ENCODE measurements around the gene CCDC171.
"Not testable (repeated sequence)": the region's sequence is repeated elsewhere in the genome, so short reads cannot be mapped to it uniquely, and the experiment has no call there.

Gene CCDC171

GRCh38 chr9:15552636-15553527 lies at the start of gene CCDC171:
CCDC171 (plus strand) TSS chr9:15553043; CDS start chr9:15564089, 11,046 bp downstream.
- peak; percentile 89 for DNase-seq (ENCODE audit: low read depth, low spot score)

GRCh38 chr9:15505921-15506320 lies 46.9 kb upstream of the CCDC171 start:
- no peak for DNase-seq (ENCODE audit: low read depth, low spot score)

DNA sequence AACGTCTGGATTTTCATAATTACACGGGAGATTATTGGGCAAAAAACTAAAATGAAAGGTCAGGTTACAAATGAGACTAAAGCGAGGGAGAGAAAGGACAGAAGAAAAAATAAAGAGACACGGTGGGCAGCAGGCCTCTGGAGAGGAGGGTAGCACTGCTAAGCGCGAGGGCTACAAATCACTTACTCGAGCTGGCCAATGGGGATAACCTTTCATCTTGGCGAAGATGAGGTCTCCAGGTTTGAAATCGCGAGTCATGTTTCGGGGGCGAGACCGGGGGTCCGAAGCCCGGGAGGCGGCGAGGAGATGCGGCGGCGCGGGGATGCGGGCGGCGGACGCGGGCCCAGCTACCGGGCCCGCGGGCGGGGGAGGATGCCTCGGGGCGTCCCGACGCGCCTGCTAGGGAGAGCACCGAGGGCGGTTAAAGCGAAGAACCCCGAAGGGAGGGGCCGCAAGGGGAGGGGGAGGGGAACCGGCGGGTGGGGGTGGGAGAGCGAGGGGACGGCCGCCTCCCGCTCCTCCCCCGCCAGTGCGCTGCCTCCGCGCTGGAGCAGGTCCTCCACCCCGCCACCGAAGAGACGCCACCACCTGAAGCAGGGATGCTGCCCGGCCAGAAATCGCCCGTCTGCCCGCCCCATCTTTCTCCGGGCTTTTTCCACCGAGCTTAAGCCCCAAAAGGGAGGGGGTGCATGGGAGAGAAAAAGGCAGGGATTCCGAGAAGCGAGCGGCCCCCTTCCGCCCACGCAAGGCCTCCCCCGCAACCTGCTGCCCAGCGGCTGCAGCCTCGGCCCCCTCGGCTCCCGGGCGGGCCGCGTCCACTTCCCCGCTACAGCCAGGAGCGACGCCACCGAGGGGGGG lies 42.7 kb upstream of the CCDC171 start:
- DNase-seq (ENCODE audit: low read depth, low spot score), result no peak

- DNase-seq (ENCODE audit: low read depth, low spot score), result peak; percentile 73
Measured at GRCh38 chr9:15510789-15511575, 41.9 kb upstream of the CCDC171 start, which contains the start of gene PSIP1. PSIP1 (minus strand) TSS chr9:15510970; CDS start chr9:15510188, 782 bp downstream.

DNA sequence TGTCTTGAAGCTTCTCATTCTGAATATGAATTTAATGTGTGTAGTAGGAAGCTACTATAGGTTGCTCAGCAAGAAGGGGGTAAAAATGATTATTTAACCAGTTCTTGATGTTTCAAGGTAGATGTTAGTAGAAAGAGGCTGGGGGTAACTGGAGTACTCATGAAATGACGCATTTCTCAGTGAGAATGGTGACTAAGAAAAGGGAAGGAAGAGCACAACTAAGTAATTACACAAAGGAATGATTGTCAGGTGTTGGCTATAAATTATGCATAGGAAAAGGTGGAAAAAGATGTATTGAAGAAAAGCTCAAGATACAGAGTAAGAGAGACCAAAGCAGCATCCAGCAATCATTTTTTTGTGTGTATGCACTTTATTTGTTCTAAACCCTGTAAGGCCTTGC lies 40.6 kb upstream of the CCDC171 start:
- DNase-seq (ENCODE audit: low read depth, low spot score), result no peak

DNA sequence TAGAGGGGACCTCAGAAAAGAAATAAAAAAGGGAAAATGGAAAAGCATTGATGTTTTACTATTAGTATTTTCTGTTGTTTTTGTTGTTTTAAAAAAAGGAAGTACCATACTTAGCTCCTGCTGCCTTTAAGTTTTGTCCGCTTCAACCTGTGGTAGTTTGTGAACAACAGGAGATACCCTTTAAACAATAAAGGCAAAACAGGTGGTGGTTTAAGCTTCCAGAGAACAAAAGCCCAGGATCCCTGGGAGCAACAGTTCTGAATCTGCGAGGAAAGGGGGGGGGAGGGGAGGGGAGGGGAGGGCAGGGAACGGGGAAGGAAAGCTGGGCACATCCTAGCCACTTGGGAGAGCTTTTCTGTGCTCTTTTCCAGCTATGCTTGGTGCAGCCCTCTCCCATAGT lies 40.0 kb upstream of the CCDC171 start:
- DNase-seq (ENCODE audit: low read depth, low spot score), result no peak

- DNase-seq (ENCODE audit: low read depth, low spot score), result no peak
Measured at GRCh38 chr9:15513335-15513734, 39.5 kb upstream of the CCDC171 start.

DNA sequence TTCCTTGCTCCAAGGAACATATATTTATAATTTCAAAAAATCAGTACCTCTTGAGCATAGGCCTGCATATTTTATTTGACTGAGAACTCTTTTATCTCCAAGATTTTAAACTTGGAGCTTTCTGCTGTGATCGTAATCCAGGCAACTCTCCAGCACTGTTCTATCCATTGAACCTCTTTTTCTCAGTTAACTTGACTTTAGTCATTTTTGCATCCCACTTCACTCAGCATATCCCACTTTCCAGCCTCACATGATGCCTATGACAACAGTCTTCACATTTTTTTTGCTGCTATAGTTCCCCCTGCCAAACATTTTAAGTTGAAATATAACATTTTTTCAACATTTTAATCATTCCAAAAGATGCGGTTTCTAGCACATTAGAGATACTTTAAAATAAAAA lies 33.0 kb upstream of the CCDC171 start:
- DNase-seq (ENCODE audit: low read depth, low spot score), result no peak

DNA sequence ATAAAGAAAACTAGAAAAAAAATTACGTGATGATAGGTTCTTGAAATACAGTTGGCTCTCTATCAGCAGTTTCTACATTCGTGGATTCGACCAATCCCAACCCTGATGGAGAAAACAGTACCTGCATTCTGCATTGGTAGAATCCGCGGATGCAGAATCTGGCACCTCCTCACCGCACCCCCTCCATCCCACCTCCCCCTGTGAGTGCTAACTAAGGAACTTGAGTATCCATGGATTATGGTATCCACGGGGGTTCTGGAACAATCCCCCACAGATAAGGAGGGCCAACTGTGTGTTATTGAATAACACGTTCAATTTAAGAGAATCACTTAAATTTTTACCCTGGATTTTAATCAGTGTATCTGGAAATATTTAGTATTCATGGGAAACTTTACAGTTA lies 31.6 kb upstream of the CCDC171 start:
- no peak for DNase-seq (ENCODE audit: low read depth, low spot score)

DNA sequence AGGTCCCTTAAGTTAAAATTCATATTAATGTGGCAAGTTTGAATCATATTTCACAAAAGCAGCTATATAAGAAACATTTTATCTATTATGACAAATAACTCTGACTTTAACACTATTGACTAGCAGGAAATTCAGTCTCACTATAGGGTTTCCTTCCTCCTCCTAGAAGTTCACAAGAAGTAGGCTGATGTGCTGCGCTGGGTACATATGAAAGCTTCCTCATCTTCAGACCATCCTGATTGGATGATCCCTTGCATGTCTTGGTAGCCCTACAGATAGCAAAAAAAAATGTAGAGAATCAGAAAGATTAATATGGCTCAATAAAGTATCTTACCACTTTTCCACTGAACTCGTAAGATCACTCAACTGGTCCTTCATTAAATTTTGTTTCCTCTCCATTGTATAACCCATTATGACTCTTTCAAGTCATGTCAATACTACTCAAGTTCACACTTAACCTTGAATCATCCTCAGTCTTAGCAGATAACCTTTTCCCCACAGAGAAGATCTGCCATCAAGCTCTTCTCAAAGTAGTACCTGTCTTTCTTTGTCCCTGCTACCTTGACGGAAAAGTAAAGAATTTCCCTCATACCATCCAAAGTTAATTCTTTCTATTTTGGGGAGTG lies 30.6 kb upstream of the CCDC171 start:
- no peak for DNase-seq (ENCODE audit: low read depth, low spot score)

GRCh38 chr9:15524845-15525455 lies 27.9 kb upstream of the CCDC171 start:
- no peak for DNase-seq (ENCODE audit: low read depth, low spot score)

DNA sequence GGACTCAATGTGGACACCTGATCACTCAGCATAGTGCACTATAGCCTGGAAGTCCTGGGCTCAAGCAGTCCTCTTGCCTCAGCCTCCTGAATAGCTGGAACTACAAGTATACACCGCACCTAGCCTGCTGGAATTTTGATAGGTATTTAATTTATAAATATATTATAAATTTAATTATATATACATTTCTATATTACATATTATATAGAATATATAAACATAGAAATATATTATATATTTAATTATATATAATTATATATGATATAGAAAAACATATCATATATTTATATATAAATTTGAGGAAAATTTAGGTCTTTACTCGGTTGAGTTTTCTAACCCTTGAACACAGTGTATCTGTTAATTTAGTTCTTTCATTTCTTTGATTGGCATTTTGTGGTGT lies 26.9 kb upstream of the CCDC171 start:
- no peak for DNase-seq (ENCODE audit: low read depth, low spot score)

GRCh38 chr9:15527035-15527434 lies 25.8 kb upstream of the CCDC171 start:
- not testable (repeated sequence) for DNase-seq (ENCODE audit: low read depth, low spot score)

- no peak for DNase-seq (ENCODE audit: low read depth, low spot score)
Measured at GRCh38 chr9:15529566-15530324, 23.1 kb upstream of the CCDC171 start.

- no peak for DNase-seq (ENCODE audit: low read depth, low spot score)
Measured at GRCh38 chr9:15531380-15531779, 21.5 kb upstream of the CCDC171 start.

- DNase-seq (ENCODE audit: low read depth, low spot score), result no peak
Measured at GRCh38 chr9:15541872-15542271, 11.0 kb upstream of the CCDC171 start.

DNA sequence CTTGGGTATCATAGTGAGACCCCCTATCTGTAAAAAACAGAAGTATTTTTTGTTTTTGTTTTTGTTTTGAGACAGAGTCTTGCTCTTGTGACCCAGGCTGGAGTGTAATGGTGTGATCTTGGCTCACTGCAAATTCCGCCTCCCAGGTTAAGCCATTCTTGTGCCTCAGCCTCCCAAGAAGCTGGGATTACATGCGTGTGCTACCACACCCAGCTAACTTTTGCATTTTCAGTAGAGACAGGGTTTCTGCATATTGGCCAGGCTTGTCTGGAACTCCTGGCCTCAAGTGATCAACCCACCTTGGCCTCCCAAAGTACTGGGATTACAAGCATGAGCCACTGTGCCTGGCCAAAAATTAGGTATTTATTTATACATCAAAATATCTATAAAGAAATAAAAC lies 10.2 kb upstream of the CCDC171 start:
- DNase-seq (ENCODE audit: low read depth, low spot score), result no peak

- no peak for DNase-seq (ENCODE audit: low read depth, low spot score)
Measured at GRCh38 chr9:15543047-15543813, 9.6 kb upstream of the CCDC171 start.

- no peak for DNase-seq (ENCODE audit: low read depth, low spot score)
Measured at GRCh38 chr9:15549611-15550010, 3.2 kb upstream of the CCDC171 start.
